H1 (cell line): ENCODE measurements around the gene RPS3.

ENCODE experiments used
- BRCA1 ChIP-seq: IDR thresholded peaks from 2 replicates; pipeline ENCODE4 v1.6.1; 2012; ENCODE audit warnings: low read depth, low read length, improper control_type of control experiment
- CREB1 ChIP-seq: IDR thresholded peaks from 2 replicates; pipeline ENCODE4 v1.6.1; 2012; ENCODE audit warnings: inconsistent platforms
- EZH2 ChIP-seq: fragments of 200-600 bp; sonication (generic); IDR thresholded peaks from 2 replicates; pipeline ENCODE4 v1.7.1; 2012; ENCODE audit warnings: low read depth, mild to moderate bottlenecking, moderate library complexity, low read length, inconsistent platforms; ENCODE audit not compliant: severe bottlenecking
- GTF2F1 ChIP-seq: IDR thresholded peaks from 2 replicates; pipeline ENCODE4 v1.6.1; 2012; ENCODE audit warnings: low read depth, low read length, improper control_type of control experiment, borderline replicate concordance
- JUN ChIP-seq: IDR thresholded peaks from 2 replicates; pipeline ENCODE4 v1.6.1; 2011; ENCODE audit warnings: low read depth, mild to moderate bottlenecking, improper control_type of control experiment, low read length
- JUND ChIP-seq: IDR thresholded peaks from 2 replicates; pipeline ENCODE4 v1.6.1; 2011; ENCODE audit warnings: mild to moderate bottlenecking, improper control_type of control experiment, low read length
- NRF1 ChIP-seq: IDR thresholded peaks from 2 replicates; pipeline ENCODE4 v1.6.1; 2011; ENCODE audit warnings: mild to moderate bottlenecking, low read depth, low read length, improper control_type of control experiment
- POLR2AphosphoS5 ChIP-seq: IDR thresholded peaks from 2 replicates; pipeline ENCODE4 v1.6.1; 2011; ENCODE audit warnings: low read depth, low read length
- SRF ChIP-seq: IDR thresholded peaks from 2 replicates; pipeline ENCODE4 v1.6.1; 2011; ENCODE audit warnings: mild to moderate bottlenecking, low read depth, low read length, moderate library complexity
- TEAD4 ChIP-seq: IDR thresholded peaks from 2 replicates; pipeline ENCODE4 v1.6.1; 2012; ENCODE audit warnings: low read depth, low read length, inconsistent platforms, mixed read lengths
- TF ChIP-seq, protein P1 (sequence below), 3 experiments: IDR thresholded peaks; 1 replicate in 2 of 3; 2 replicates in 1 of 3; pipeline versions ENCODE4 v1.5.1 to v1.6.1; 2011; ENCODE audit warnings: low read length in 3 of 3, mild to moderate bottlenecking in 3 of 3, inconsistent platforms in 2 of 3, low read depth in 1 of 3, moderate library complexity in 1 of 3; ENCODE audit not compliant: insufficient read depth in 1 of 3; ENCODE audit errors: control extremely low read depth in 1 of 3
- TF ChIP-seq, protein P2 (sequence below): IDR thresholded peaks from 2 replicates; pipeline ENCODE4 v1.6.1; 2011; ENCODE audit warnings: low read depth, mild to moderate bottlenecking, low read length; ENCODE audit not compliant: insufficient read depth

DNA sequence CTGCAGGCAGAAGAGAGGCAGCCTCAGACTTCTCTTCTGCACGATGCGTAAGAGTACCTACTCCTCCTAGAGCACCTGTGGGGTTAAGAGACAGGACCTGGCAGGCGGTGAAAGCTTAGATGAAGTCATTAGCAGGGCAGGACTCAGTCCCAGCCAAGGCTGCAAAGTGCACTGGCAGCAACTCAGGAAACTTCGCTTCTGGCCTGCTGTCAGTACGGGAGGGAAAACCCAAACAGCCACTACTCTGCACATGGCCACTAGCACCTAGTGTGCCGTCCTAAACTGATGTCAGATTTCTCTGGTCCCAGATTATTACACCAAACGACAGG is 42.5 kb downstream of the RPS3 start:
- TF ChIP-seq, protein P1, sequence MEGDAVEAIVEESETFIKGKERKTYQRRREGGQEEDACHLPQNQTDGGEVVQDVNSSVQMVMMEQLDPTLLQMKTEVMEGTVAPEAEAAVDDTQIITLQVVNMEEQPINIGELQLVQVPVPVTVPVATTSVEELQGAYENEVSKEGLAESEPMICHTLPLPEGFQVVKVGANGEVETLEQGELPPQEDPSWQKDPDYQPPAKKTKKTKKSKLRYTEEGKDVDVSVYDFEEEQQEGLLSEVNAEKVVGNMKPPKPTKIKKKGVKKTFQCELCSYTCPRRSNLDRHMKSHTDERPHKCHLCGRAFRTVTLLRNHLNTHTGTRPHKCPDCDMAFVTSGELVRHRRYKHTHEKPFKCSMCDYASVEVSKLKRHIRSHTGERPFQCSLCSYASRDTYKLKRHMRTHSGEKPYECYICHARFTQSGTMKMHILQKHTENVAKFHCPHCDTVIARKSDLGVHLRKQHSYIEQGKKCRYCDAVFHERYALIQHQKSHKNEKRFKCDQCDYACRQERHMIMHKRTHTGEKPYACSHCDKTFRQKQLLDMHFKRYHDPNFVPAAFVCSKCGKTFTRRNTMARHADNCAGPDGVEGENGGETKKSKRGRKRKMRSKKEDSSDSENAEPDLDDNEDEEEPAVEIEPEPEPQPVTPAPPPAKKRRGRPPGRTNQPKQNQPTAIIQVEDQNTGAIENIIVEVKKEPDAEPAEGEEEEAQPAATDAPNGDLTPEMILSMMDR (IDR thresholded peaks at IDR 0.05; ENCODE audit: control extremely low read depth in 1 of 3, insufficient read depth in 1 of 3, low read depth in 1 of 3, low read length in 3 of 3) = no peak
- TF ChIP-seq SRF (no peak), JUN (no peak), POLR2AphosphoS5 (no peak), CREB1 (no peak), BRCA1 (no peak), EZH2 (no peak), TEAD4 (no peak), NRF1 (no peak), GTF2F1 (no peak), JUND (no peak)
- TF ChIP-seq, protein P2, sequence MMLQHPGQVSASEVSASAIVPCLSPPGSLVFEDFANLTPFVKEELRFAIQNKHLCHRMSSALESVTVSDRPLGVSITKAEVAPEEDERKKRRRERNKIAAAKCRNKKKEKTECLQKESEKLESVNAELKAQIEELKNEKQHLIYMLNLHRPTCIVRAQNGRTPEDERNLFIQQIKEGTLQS = no peak
